GM10266 (cell line): ENCODE data around the gene TBX2.

ENCODE experiments used
- DNase-seq: peaks from one replicate; pipeline ENCODE4 v3.0.0; 2012; ENCODE audit errors: extremely low spot score
- TF ChIP-seq, protein P1 (sequence below): IDR thresholded peaks from 2 replicates; pipeline ENCODE4 v1.5.1; 2012; ENCODE audit warnings: mild to moderate bottlenecking, low read depth; ENCODE audit not compliant: control insufficient read depth, insufficient read depth; ENCODE audit errors: missing control alignments

The TBX2 gene

DNA sequence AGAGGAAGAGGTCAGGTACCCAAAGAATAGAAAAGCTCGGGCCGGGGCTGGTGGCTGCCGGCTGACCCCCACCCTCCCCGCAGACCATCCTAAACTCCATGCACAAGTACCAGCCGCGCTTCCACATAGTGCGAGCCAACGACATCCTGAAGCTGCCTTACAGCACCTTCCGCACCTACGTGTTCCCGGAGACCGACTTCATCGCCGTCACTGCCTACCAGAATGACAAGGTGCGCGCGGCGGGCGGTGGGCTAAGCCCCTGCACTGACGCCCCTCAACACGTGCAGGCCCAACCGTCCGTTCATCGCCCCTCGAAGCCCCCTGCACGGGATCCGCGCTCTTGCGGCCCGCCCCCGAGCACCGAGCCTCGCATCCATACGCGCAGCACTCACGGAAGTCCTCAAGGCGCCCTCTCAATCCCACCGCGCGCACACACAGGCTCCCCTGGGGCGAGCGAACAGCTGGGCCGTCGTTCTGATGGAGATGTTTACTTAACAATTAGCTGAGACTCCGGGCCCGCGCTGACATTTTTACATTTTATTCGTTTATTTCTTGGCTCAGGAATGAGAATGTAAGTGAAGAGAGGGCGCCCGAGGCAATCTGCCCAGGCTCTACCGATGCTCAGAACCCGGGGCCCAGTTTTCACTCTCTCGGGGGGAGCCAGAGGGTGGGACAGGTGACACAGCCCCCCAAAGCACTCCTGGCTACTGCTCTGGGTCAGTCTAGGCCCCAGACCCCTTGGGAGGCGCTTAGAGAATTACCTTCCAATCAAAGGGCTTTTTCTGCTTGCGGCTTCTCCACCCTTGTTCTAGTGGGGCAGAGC is 3.5 kb downstream of the TBX2 start:
- no peak for DNase-seq
- TF ChIP-seq, protein P1, sequence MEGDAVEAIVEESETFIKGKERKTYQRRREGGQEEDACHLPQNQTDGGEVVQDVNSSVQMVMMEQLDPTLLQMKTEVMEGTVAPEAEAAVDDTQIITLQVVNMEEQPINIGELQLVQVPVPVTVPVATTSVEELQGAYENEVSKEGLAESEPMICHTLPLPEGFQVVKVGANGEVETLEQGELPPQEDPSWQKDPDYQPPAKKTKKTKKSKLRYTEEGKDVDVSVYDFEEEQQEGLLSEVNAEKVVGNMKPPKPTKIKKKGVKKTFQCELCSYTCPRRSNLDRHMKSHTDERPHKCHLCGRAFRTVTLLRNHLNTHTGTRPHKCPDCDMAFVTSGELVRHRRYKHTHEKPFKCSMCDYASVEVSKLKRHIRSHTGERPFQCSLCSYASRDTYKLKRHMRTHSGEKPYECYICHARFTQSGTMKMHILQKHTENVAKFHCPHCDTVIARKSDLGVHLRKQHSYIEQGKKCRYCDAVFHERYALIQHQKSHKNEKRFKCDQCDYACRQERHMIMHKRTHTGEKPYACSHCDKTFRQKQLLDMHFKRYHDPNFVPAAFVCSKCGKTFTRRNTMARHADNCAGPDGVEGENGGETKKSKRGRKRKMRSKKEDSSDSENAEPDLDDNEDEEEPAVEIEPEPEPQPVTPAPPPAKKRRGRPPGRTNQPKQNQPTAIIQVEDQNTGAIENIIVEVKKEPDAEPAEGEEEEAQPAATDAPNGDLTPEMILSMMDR, result no peak

DNA sequence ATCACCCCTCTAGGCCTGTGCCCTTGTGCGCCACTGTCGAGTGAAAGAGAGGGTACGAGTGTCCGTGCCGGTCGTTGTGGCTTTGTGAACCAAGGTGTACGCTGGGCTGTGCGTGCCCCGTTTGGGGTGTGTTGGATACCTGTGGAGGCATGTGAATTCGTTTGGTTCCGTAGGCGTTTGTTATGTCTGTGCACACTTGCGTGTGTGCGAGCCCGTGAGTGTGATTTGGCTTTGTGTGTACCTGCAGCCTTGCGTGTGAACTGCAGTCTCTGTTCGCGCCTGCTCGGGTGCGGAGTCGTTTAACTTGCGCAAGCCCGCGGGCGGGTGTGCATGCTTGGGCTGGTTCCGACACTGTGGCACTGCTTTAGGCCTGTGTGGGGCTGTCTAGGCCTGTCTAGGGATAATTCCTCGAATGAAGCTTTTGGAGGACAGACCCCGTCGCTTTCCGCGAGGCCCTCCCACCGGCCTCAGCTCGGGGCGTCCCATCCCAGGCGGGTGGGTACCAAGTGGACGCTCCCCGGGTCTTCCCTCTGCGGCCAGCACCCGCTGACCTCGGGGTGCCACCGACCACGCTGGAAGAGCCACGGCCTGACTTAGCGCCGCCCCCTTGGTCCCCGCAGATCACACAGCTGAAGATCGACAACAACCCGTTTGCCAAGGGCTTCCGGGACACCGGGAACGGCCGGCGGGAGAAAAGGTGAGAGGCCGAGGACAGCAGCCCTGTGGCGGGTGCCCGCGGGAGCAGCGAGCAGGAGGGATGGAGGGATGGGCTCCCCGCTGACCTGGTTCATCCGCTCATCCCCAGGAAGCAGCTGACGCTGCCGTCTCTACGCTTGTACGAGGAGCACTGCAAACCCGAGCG is 4.4 kb downstream of the TBX2 start:
- no peak for DNase-seq
- TF ChIP-seq, protein P1, result no peak

DNA sequence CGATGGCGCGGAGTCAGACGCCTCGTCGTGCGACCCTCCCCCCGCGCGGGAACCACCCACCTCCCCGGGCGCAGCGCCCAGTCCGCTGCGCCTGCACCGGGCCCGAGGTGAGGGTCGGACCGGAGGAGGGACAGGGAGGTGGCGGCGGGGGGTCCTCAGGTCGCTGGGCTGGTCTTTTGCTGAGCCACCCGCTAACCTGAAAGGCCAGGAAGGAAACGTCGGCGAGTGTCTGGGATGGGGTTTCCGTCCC is 4.9 kb downstream of the TBX2 start:
- TF ChIP-seq, protein P1, result no peak
- no peak for DNase-seq

DNA sequence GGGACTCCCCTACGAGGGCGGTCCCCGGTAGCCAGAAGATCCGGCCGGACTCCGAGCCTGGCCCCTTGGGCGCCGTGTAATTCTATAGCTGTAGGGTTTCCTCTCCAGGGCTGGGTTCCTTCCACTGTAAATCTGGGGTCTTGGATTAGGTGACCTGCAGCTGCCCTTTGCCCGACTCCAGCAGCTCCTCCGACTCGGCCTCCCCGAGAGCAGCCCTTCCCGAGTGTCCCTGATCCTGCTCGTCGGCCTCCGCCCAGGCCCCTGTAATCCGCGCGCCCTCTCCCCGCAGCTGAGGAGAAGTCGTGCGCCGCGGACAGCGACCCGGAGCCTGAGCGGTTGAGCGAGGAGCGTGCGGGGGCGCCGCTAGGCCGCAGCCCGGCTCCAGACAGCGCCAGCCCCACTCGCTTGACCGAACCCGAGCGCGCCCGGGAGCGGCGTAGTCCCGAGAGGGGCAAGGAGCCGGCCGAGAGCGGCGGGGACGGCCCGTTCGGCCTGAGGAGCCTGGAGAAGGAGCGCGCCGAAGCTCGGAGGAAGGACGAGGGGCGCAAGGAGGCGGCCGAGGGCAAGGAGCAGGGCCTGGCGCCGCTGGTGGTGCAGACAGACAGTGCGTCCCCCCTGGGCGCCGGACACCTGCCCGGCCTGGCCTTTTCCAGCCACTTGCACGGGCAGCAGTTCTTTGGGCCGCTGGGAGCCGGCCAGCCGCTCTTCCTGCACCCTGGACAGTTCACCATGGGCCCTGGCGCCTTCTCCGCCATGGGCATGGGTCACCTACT is 5.5 kb downstream of the TBX2 start:
- no peak for DNase-seq
- TF ChIP-seq, protein P1, result no peak

DNA sequence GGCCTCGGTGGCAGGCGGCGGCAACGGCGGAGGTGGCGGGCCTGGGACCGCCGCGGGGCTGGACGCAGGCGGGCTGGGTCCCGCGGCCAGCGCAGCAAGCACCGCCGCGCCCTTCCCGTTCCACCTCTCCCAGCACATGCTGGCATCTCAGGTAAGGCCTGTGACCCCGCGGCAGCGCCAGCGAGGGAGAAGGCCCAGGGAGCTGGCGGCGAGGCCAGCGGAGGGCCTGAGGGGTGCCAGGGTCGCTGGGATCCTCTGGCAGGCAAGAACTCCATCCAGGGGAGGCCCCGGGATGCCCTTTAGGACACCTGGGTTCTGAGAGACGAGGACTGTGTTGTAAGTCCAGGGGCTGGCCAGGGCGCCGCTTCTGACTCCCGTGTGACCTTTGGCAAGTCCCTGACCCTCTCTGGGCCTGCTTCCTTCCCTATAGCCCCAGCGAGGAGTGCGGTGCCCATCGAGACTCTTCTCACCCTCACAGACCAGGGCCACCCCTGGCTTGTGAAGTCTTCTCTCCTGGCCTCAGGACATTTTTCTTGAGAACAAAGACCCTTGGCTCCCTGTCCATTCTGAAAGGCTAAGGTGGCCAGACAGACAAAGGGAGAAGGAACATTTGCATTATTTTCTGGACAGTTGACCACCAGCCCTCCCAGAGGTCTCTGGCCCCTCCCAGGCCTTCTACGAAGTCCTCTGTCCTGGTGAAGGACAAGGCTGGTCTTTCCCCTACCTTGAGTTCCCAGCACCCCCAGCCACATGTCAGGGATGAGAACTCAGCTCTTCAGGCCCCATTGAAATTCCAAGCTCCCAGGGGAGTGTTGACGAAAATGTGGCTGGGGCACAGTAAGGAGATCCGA is 6.3 kb downstream of the TBX2 start:
- DNase-seq, result no peak
- TF ChIP-seq, protein P1, result no peak

DNA sequence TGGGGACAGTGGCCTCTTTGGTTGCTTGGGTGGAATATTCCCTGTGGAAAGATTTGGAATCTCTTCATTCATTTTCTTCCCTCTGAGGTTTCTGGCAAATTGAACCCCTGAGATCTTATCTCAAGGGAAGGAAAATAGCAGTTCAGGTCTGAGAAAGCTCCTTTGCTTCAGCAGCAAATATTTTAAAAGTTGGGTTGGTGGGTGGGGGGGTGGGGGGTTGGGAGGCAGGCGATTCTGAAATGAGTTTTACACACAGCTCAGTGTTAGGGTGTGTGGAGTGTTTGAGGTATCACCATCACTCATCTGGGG is 6.8 kb downstream of the TBX2 start:
- TF ChIP-seq, protein P1, result no peak
- DNase-seq, result no peak
